HG03565 (cell line): ENCODE measurements around the gene PLCB1.

ENCODE experiments used
- ATAC-seq: cut with Tn5 transposase; IDR thresholded peaks from one replicate; pipeline ENCODE4 v1.9.1; 2021; ENCODE audit warnings: mild to moderate bottlenecking, moderate library complexity; ENCODE audit not compliant: unreplicated experiment

The PLCB1 gene

GRCh38 chr20:8208226-8208625 is 76.2 kb downstream of the PLCB1 start:
- ATAC-seq = no peak

GRCh38 chr20:8209061-8209460 is 77.0 kb downstream of the PLCB1 start:
- peak; percentile 28 for ATAC-seq

GRCh38 chr20:8210749-8211148 is 78.7 kb downstream of the PLCB1 start:
- no peak for ATAC-seq

- ATAC-seq = peak; percentile 26
Measured at GRCh38 chr20:8212286-8212685, 80.2 kb downstream of the PLCB1 start.

GRCh38 chr20:8213270-8213669 is 81.2 kb downstream of the PLCB1 start:
- ATAC-seq = no peak

GRCh38 chr20:8213831-8214587 is 81.9 kb downstream of the PLCB1 start:
- ATAC-seq = peak; percentile 77

- no peak for ATAC-seq
Measured at GRCh38 chr20:8215361-8215781, 83.3 kb downstream of the PLCB1 start.

- ATAC-seq = peak; percentile 32
Measured at GRCh38 chr20:8216375-8217200, 84.5 kb downstream of the PLCB1 start.

- ATAC-seq = no peak
Measured at GRCh38 chr20:8218861-8219260, 86.8 kb downstream of the PLCB1 start.

GRCh38 chr20:8219403-8219802 is 87.3 kb downstream of the PLCB1 start:
- no peak for ATAC-seq

- no peak for ATAC-seq
Measured at GRCh38 chr20:8220716-8221115, 88.7 kb downstream of the PLCB1 start.

- peak; percentile 66 for ATAC-seq
Measured at GRCh38 chr20:8221887-8222419, 89.9 kb downstream of the PLCB1 start.

GRCh38 chr20:8223091-8223870 is 91.2 kb downstream of the PLCB1 start:
- ATAC-seq = no peak

- no peak for ATAC-seq
Measured at GRCh38 chr20:8225658-8226057, 93.6 kb downstream of the PLCB1 start.

GRCh38 chr20:8226106-8226505 is 94.0 kb downstream of the PLCB1 start:
- ATAC-seq = no peak

- no peak for ATAC-seq
Measured at GRCh38 chr20:8227293-8227692, 95.2 kb downstream of the PLCB1 start.

GRCh38 chr20:8228315-8228714 is 96.2 kb downstream of the PLCB1 start:
- ATAC-seq = no peak

- no peak for ATAC-seq
Measured at GRCh38 chr20:8229090-8229489, 97.0 kb downstream of the PLCB1 start.

GRCh38 chr20:8231038-8231437 is 99.0 kb downstream of the PLCB1 start:
- no peak for ATAC-seq

- no peak for ATAC-seq
Measured at GRCh38 chr20:8232332-8232731, 100.3 kb downstream of the PLCB1 start.

- ATAC-seq = no peak
Measured at GRCh38 chr20:8234580-8234979, 102.5 kb downstream of the PLCB1 start.
